ENCODE results near the gene DIAPH1.
A peak's percentile ranks its signal among the peaks of the same experiment; 100 is the strongest.
"Not testable (repeated sequence)": the region's sequence is repeated elsewhere in the genome, so short reads cannot be mapped to it uniquely, and the experiment has no call there.

The DIAPH1 gene

GRCh38 chr5:141615991-141616720 lies 2.6 kb downstream of the DIAPH1 start:
- no peaks in the 10 kb centered on the region for H3K9me3 ChIP-seq (ENCODE audit: control insufficient read depth in 1 of 2, low read length in 2 of 2)
- no peak overlapping the region for H3K27ac ChIP-seq (ENCODE audit: low read depth, low read length)
- H3K4me3 ChIP-seq (ENCODE audit: low read depth in 1 of 2, low read length in 2 of 2): peak overlapping the region; percentile 48 to 78

GRCh38 chr5:141613344-141613743 lies 5.5 kb downstream of the DIAPH1 start:
- peaks cover 0 to 4% of the 10 kb centered on the region in 2 donors for H3K36me3 ChIP-seq (ENCODE audit: control insufficient read depth in 1 of 2, insufficient read depth in 2 of 2, low read length in 2 of 2)
- H3K27me3 ChIP-seq (ENCODE audit: control insufficient read depth in 1 of 2, insufficient read depth in 2 of 2, low read length in 2 of 2): no peaks in the 10 kb centered on the region
- H3K9ac ChIP-seq (ENCODE audit: low read depth in 1 of 2, low read length in 2 of 2): no peak overlapping the region
- no peaks in the 10 kb centered on the region for H3K9me3 ChIP-seq (ENCODE audit: control insufficient read depth in 1 of 2, low read length in 2 of 2)
- H3K4me3 ChIP-seq (ENCODE audit: low read depth in 1 of 2, low read length in 2 of 2): no peak overlapping the region
- no peak overlapping the region for H3K27ac ChIP-seq (ENCODE audit: low read depth, low read length)
- H3K4me1 ChIP-seq (ENCODE audit: control insufficient read depth in 1 of 2, insufficient read depth in 2 of 2, low read length in 2 of 2): peaks cover 38% of the 10 kb centered on the region in 2 donors

More at GRCh38 chr5:141615991-141616720, 2.6 kb downstream of the DIAPH1 start:
- Histone ChIP-seq H3K27me3 (ENCODE audit: control insufficient read depth in 1 of 2, insufficient read depth in 2 of 2, low read length in 2 of 2) (no peaks in the 10 kb centered on the region), H3K9ac (ENCODE audit: low read depth in 1 of 2, low read length in 2 of 2) (no peak overlapping the region), H3K36me3 (ENCODE audit: control insufficient read depth in 1 of 2, insufficient read depth in 2 of 2, low read length in 2 of 2) (peaks cover 5 to 17% of the 10 kb centered on the region in 2 donors), H3K4me1 (ENCODE audit: control insufficient read depth in 1 of 2, insufficient read depth in 2 of 2, low read length in 2 of 2) (peaks cover 32 to 34% of the 10 kb centered on the region in 2 donors)

GRCh38 chr5:141611289-141611688 lies 7.5 kb downstream of the DIAPH1 start:
- Histone ChIP-seq H3K9ac (ENCODE audit: low read depth in 1 of 2, low read length in 2 of 2) (no peak overlapping the region), H3K4me3 (ENCODE audit: low read depth in 1 of 2, low read length in 2 of 2) (no peak overlapping the region), H3K4me1 (ENCODE audit: control insufficient read depth in 1 of 2, insufficient read depth in 2 of 2, low read length in 2 of 2) (peaks cover 31 to 42% of the 10 kb centered on the region in 2 donors), H3K27me3 (ENCODE audit: control insufficient read depth in 1 of 2, insufficient read depth in 2 of 2, low read length in 2 of 2) (no peaks in the 10 kb centered on the region), H3K9me3 (ENCODE audit: control insufficient read depth in 1 of 2, low read length in 2 of 2) (no peaks in the 10 kb centered on the region), H3K27ac (ENCODE audit: low read depth, low read length) (no peak overlapping the region), H3K36me3 (ENCODE audit: control insufficient read depth in 1 of 2, insufficient read depth in 2 of 2, low read length in 2 of 2) (peaks cover 0 to 4% of the 10 kb centered on the region in 2 donors)

GRCh38 chr5:141609921-141610320 lies 8.9 kb downstream of the DIAPH1 start:
- not testable (repeated sequence) for H3K36me3 ChIP-seq (ENCODE audit: control insufficient read depth in 1 of 2, insufficient read depth in 2 of 2, low read length in 2 of 2); H3K9ac ChIP-seq (ENCODE audit: low read depth in 1 of 2, low read length in 2 of 2); H3K4me3 ChIP-seq (ENCODE audit: low read depth in 1 of 2, low read length in 2 of 2); H3K9me3 ChIP-seq (ENCODE audit: control insufficient read depth in 1 of 2, low read length in 2 of 2); H3K27ac ChIP-seq (ENCODE audit: low read depth, low read length); H3K27me3 ChIP-seq (ENCODE audit: control insufficient read depth in 1 of 2, insufficient read depth in 2 of 2, low read length in 2 of 2)
- H3K4me1 ChIP-seq (ENCODE audit: control insufficient read depth in 1 of 2, insufficient read depth in 2 of 2, low read length in 2 of 2): peaks cover 29 to 35% of the 10 kb centered on the region in 2 donors

- H3K4me3 ChIP-seq (ENCODE audit: low read depth in 1 of 2, low read length in 2 of 2): peak overlapping the region in 1 of 2 donors; percentile 16
- no peak overlapping the region for H3K9ac ChIP-seq (ENCODE audit: low read depth in 1 of 2, low read length in 2 of 2)
- no peak overlapping the region for H3K27ac ChIP-seq (ENCODE audit: low read depth, low read length)
- no peaks in the 10 kb centered on the region for H3K36me3 ChIP-seq (ENCODE audit: control insufficient read depth in 1 of 2, insufficient read depth in 2 of 2, low read length in 2 of 2)
- H3K9me3 ChIP-seq (ENCODE audit: control insufficient read depth in 1 of 2, low read length in 2 of 2): no peaks in the 10 kb centered on the region
- no peaks in the 10 kb centered on the region for H3K27me3 ChIP-seq (ENCODE audit: control insufficient read depth in 1 of 2, insufficient read depth in 2 of 2, low read length in 2 of 2)
- peaks cover 37 to 43% of the 10 kb centered on the region in 2 donors for H3K4me1 ChIP-seq (ENCODE audit: control insufficient read depth in 1 of 2, insufficient read depth in 2 of 2, low read length in 2 of 2)
These were observed 9.8 kb downstream of the DIAPH1 start for GRCh38 chr5:141609044-141609443.

- no peaks in the 10 kb centered on the region for H3K36me3 ChIP-seq (ENCODE audit: control insufficient read depth in 1 of 2, insufficient read depth in 2 of 2, low read length in 2 of 2)
- no peak overlapping the region for H3K4me3 ChIP-seq (ENCODE audit: low read depth in 1 of 2, low read length in 2 of 2)
- no peak overlapping the region for H3K9ac ChIP-seq (ENCODE audit: low read depth in 1 of 2, low read length in 2 of 2)
- peaks cover 42 to 48% of the 10 kb centered on the region in 2 donors for H3K4me1 ChIP-seq (ENCODE audit: control insufficient read depth in 1 of 2, insufficient read depth in 2 of 2, low read length in 2 of 2)
- H3K27me3 ChIP-seq (ENCODE audit: control insufficient read depth in 1 of 2, insufficient read depth in 2 of 2, low read length in 2 of 2): no peaks in the 10 kb centered on the region
- H3K9me3 ChIP-seq (ENCODE audit: control insufficient read depth in 1 of 2, low read length in 2 of 2): no peaks in the 10 kb centered on the region
- no peak overlapping the region for H3K27ac ChIP-seq (ENCODE audit: low read depth, low read length)
These were observed 10.2 kb downstream of the DIAPH1 start for GRCh38 chr5:141608557-141608956.

- Histone ChIP-seq H3K36me3 (ENCODE audit: control insufficient read depth in 1 of 2, insufficient read depth in 2 of 2, low read length in 2 of 2) (no peaks in the 10 kb centered on the region), H3K4me3 (ENCODE audit: low read depth in 1 of 2, low read length in 2 of 2) (no peak overlapping the region), H3K27me3 (ENCODE audit: control insufficient read depth in 1 of 2, insufficient read depth in 2 of 2, low read length in 2 of 2) (no peaks in the 10 kb centered on the region), H3K9ac (ENCODE audit: low read depth in 1 of 2, low read length in 2 of 2) (no peak overlapping the region), H3K9me3 (ENCODE audit: control insufficient read depth in 1 of 2, low read length in 2 of 2) (no peaks in the 10 kb centered on the region), H3K4me1 (ENCODE audit: control insufficient read depth in 1 of 2, insufficient read depth in 2 of 2, low read length in 2 of 2) (peaks cover 42 to 43% of the 10 kb centered on the region in 2 donors), H3K27ac (ENCODE audit: low read depth, low read length) (no peak overlapping the region)
These were observed 10.8 kb downstream of the DIAPH1 start for GRCh38 chr5:141608046-141608445.

- Histone ChIP-seq H3K36me3 (ENCODE audit: control insufficient read depth in 1 of 2, insufficient read depth in 2 of 2, low read length in 2 of 2) (no peaks in the 10 kb centered on the region), H3K4me3 (ENCODE audit: low read depth in 1 of 2, low read length in 2 of 2) (no peak overlapping the region), H3K27me3 (ENCODE audit: control insufficient read depth in 1 of 2, insufficient read depth in 2 of 2, low read length in 2 of 2) (no peaks in the 10 kb centered on the region), H3K4me1 (ENCODE audit: control insufficient read depth in 1 of 2, insufficient read depth in 2 of 2, low read length in 2 of 2) (peaks cover 41 to 42% of the 10 kb centered on the region in 2 donors), H3K27ac (ENCODE audit: low read depth, low read length) (no peak overlapping the region), H3K9me3 (ENCODE audit: control insufficient read depth in 1 of 2, low read length in 2 of 2) (no peaks in the 10 kb centered on the region), H3K9ac (ENCODE audit: low read depth in 1 of 2, low read length in 2 of 2) (no peak overlapping the region)
These were observed 13.1 kb downstream of the DIAPH1 start for GRCh38 chr5:141605523-141606277.

GRCh38 chr5:141603923-141604717 lies 14.7 kb downstream of the DIAPH1 start:
- H3K9me3 ChIP-seq (ENCODE audit: control insufficient read depth in 1 of 2, low read length in 2 of 2): no peaks in the 10 kb centered on the region
- H3K36me3 ChIP-seq (ENCODE audit: control insufficient read depth in 1 of 2, insufficient read depth in 2 of 2, low read length in 2 of 2): no peaks in the 10 kb centered on the region
- H3K4me3 ChIP-seq (ENCODE audit: low read depth in 1 of 2, low read length in 2 of 2): peak overlapping the region in 1 of 2 donors; percentile 4
- H3K9ac ChIP-seq (ENCODE audit: low read depth in 1 of 2, low read length in 2 of 2): peak overlapping the region in 1 of 2 donors; percentile 15
- H3K27ac ChIP-seq (ENCODE audit: low read depth, low read length): no peak overlapping the region
- H3K4me1 ChIP-seq (ENCODE audit: control insufficient read depth in 1 of 2, insufficient read depth in 2 of 2, low read length in 2 of 2): peaks cover 33 to 43% of the 10 kb centered on the region in 2 donors
- H3K27me3 ChIP-seq (ENCODE audit: control insufficient read depth in 1 of 2, insufficient read depth in 2 of 2, low read length in 2 of 2): no peaks in the 10 kb centered on the region

GRCh38 chr5:141602606-141603005 lies 16.2 kb downstream of the DIAPH1 start:
- H3K4me1 ChIP-seq (ENCODE audit: control insufficient read depth in 1 of 2, insufficient read depth in 2 of 2, low read length in 2 of 2): peaks cover 22 to 42% of the 10 kb centered on the region in 2 donors
- H3K4me3 ChIP-seq (ENCODE audit: low read depth in 1 of 2, low read length in 2 of 2): no peak overlapping the region
- no peak overlapping the region for H3K27ac ChIP-seq (ENCODE audit: low read depth, low read length)

More at GRCh38 chr5:141602606-141603005, 16.2 kb downstream of the DIAPH1 start:
- Histone ChIP-seq H3K36me3 (ENCODE audit: control insufficient read depth in 1 of 2, insufficient read depth in 2 of 2, low read length in 2 of 2) (no peaks in the 10 kb centered on the region), H3K27me3 (ENCODE audit: control insufficient read depth in 1 of 2, insufficient read depth in 2 of 2, low read length in 2 of 2) (no peaks in the 10 kb centered on the region), H3K9ac (ENCODE audit: low read depth in 1 of 2, low read length in 2 of 2) (no peak overlapping the region), H3K9me3 (ENCODE audit: control insufficient read depth in 1 of 2, low read length in 2 of 2) (no peaks in the 10 kb centered on the region)

Measured in duodenal mucosa (tissue), 2 donors.